Left cardiac atrium (tissue), 4 donors: ENCODE measurements around the gene SSC5D. TPM values are rescaled to one million over a fixed set of nuclear protein-coding genes. Genes with fewer than 3 reads are reported as not detected.

ENCODE experiments used
- ATAC-seq, 2 donors: fragments of 200-7000 bp; cut with Tn5 transposase; one replicate each; pipeline ENCODE4 v1.9.1; 2020; ENCODE audit warnings: mild to moderate bottlenecking in 2 of 2, moderate library complexity in 2 of 2
- DNase-seq: peaks from one replicate; pipeline ENCODE4 v3.0.0-alpha.2; 2020
- intact Hi-C, 2 donors: fragments of 100-400 bp; cut with DNase I; formaldehyde crosslinking; loops; one replicate each; pipeline versions ENCODE4 v1.14.1 to v1.15.1; 2022 to 2023
- total RNA-seq, 2 donors: library from RNA; stranded (reverse); fragmentation: NEBNext Ultra II Directional; extraction: Animal tissue kit (Norgen Biotek cat#: 25700); gene quantifications; one replicate each; pipeline ENCODE4 v1.2.1, GENCODE V29; 2021
- donor health status: DM: no; HTN: yes; CAD: no.
- donor health status: DM: no; HTN: yes; CAD: no; lungs with severe emphysema.
- donor health status: DM: yes; HTN: yes; CAD: no.
- donor health status: Dilated cardiomyopathy.

SSC5D gene
- total RNA-seq, 2 donors from 2014 or later, result 5.7 to 6.7 TPM

DNA sequence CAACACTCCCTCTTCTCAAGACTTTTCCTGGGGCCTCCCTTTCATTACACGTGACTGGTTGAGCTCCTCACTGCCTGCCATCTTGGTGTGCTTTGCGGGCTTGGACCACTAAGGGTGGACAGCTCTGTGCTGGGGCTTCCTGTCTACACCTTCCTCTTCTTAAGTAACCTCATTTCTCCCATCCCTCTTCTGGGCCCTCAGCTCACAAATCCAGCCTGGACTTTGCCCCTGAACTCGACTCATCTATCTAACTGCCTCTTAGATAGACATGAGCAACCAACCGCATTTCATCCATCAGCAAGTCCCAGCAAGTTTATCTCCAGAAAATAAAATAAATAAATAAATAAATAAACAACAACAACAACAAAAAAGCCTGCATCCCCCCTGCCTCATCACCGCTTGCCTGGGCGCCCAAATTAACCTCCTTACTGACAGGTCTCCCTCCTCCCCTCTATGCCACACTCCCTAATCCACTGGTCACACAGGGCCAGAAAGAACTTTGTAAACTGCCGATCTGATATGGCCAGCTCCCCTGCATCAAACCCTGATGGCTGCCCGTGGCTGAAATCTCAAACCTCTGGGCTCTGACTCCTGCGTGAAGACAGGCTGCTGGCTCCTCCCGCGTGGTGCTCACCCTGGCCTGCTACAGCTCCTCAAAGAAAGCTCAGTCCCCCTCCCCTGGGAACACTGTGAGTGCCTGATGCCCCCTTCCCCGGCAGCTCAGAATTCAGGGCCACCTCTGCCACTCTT, 34.5 kb upstream of the SSC5D start:
- DNase-seq, result no peak
- no peak for ATAC-seq
- intact Hi-C loops, result no loop called here

DNA sequence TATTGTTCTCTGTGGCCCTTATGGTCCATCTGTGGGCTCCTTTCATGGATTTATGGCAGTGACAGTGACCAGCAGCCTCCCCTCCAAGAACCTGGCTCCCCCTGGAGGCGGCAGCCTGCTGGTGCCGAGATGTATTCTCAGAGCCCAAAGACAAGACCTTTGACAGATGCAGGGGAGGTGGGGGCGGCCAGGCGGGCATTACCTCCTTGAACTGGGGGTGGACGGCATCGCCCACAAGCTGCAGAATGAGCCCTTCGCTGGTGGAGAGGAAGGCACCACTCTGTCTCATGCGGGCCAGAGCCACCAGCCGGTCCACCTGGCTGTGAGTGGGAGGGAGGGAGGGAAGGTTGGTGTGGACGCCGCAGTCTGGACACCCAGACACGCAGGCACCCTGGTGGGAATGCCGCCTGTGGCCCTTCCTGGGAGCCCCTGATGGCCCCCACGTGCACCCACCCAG, 33.4 kb upstream of the SSC5D start:
- intact Hi-C loops, result no loop called here
- ATAC-seq (no peak), DNase-seq (no peak)

DNA sequence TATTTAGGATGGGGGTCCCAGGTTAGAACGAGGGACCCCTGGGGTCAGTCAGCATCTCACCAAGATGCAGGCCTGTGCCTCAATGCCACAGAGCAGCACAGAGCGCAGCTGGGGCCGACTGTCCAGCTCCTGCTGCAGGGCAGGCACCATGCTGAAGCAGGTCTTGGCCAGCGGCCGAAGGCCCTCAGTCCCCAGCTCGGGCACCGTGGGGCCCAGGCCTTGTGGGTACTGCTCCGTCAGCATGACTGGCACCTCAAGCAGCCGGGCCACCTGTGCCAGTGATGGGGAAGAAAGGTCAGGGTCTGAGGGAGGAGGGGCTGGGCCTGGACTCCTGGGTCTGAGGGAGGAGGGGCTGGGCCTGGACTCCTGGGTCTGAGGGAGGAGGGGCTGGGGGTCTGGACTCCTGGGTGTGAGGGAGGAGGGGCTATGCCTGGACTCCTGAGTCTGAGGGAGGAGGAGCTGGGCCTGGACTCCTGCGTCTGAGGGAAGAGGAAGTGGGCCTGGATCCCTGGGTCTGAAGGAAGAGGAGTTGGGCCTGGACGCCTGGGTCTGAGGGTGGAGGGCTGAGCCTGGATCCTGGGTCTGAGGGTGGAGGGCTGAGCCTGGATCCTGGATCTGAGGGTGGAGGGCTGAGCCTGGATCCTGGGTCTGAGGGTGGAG, 32.5 kb upstream of the SSC5D start:
- DNase-seq (no peak), ATAC-seq (no peak)
- intact Hi-C loops, result no loop called here

DNA sequence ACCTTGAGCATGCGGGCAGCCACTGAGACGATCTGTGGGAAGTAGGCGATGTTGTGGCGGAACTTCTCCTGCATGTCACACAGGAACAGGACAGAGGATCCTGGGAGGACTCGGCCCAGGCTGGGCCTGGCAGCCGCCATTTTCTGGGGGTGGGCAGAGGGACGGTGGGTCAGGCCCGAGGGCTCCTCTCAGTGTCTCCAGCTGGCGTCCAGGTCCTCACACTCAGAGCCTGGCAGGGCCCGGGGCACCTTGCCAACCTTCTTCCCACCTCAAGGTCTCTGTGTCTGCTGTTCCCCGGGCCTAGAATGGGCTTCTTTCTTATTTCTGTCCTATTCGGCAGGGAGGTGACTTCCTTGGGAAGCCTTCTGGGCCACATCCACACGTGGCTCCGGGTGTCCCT, 31.9 kb upstream of the SSC5D start:
- intact Hi-C loops, result no loop called here
- DNase-seq (no peak), ATAC-seq (no peak)

DNA sequence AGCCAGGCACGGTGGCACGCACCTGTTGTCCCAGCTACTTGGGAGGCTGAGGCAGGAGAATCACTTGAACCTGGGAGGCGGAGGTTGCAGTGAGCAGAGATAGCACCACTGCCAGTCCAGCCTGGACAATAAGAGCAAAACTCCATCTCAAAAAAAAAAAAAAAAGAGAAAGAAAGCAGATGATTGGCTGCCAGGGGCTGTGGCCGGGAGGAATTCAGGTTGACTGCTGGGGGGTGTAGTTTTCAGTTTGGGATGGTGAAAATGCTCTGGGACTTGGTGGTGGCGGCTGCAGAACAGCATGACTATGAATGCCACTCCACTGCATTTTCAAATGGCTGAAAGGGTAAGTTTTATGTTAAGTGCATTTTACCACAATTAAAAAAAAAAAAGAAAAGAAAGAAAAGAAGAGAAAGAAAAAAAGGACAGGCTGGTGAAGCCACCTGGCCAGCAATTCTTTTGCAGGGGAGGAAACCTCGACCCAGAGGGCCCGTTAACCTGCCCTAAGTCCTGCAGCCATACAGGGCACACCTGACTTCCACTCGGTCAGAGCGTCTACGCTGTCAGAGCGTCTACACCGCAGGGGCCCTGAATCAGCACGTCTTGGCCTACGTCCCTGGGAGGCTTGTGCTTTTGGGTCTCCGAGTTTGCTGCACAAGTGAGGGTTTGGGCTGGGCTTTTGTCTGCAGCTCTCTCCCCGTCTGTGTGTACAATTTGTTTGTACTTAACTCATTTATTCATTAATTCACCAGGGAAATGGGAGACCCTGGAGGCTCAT, 30.4 kb upstream of the SSC5D start:
- intact Hi-C loops, result no loop called here
- ATAC-seq (no peak), DNase-seq (no peak)

DNA sequence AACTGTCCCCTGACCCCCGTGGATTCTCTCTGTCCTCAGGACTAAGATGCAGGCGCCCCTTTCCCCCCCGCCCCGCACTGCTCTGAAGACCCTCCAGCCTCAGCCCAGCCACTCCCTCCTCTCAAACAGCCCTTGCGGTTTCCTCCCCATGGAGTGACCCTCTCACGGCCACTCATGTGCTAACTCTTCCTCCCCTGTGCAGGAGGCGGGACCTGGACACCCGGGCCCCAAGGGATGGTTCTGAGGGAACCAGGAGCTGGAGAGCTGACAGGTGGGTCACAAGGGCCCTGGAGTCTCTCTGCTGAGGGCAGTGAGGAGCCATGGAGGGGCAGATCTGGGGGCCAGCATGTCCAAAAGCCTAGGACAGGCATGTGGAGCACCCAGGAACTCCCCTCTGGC, 28.7 kb upstream of the SSC5D start:
- ATAC-seq (no peak), DNase-seq (no peak)
- intact Hi-C loops, result no loop called here

DNA sequence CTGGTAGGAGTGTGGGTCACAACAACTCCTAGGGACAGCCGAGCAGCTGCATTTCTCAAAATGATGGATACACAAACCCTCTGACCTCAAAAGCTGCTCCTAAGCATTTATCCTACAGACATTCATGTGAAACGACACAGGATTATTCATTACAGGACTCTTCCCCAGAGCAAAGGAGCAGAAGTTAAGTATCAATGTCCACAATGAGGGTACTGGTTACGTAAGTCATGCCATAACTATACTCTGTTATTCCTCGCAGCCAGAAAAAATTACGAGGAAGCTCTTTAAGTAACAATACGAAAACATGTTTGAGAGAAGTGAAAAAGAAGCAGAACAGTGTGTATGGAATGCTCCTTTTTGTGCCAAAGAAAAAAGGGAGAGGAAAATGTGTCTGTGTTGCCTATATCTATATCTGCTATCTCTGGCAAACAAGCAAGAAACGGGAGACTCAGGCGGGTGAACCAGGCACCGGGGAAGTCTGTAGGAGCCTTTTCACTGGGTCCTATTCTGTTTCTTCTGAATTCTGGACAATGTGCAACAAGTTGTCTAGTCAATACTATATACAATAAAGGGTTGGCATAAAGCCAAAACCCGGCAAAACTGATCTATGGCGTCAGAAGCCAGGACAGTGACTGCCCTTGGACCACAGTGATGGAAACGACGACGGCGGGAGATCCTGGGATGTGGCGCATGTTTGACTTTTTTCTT, 28.1 kb upstream of the SSC5D start:
- DNase-seq (no peak), ATAC-seq (no peak)
- intact Hi-C loops, result no loop called here

DNA sequence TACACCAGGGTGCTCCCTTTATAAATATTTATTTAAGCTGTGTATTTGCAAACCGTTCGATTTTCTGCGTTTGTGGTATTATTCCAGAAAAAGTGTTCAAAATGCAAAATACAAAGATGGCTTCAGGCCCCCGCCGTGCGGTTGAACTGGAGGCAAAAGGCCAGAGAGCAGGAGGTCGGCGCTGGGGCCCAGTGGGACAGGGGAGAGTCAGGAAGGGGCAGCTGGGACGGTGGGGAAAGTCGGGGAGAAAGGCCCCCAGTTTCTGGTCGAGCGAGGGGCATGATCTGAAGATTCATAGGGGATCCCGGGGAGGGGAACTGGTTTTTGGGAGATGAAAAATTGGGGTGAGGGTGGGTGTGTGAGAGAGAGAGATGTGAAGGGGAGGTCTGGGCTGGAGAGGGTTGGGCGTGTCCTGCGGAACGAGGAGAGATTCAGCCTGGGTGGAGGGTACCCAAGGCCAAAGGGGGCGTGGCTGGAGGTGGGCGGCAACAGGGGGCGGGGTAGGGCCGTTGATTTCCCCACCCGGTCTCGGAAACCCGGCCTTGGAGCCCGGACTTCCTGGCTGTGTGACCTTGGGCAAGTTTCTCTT, 27.5 kb upstream of the SSC5D start:
- ATAC-seq, result peak; percentile 80 to 85
- intact Hi-C loops, result no loop called here

DNA sequence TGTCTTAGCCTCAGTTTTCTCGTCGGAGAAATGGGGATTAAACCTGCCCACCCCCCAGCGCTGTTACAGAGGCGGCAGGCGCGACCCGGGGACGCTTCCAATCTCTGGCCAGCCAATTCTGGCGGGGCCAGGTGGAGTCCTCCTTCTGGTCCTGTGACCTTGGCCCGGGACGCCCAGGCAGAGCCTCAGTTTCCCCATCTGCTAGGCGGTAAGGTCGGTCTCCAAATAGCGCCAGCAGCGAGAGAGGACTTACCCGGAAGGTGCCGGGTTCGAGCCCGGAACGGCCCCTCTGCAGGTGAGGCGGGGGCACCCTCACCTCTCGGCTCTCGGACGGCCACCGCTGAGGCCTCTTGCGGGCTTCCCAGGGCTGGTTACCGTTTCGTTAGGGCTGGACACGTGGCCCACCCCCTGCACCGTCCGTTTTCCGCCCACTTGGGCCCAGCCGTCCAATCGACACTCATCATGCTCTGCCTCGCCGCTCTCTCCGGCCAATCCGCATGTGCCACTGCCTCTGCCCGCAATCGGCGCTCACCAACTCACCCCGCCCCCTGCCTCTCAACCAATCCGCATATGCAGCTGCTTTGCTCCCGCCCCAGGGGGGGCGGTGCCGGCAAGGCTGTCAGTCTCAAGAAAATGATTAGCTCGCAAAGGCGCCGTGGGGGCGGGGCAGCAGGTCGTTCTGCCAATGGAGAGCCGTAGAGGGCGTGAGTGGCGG, 26.8 kb upstream of the SSC5D start, which contains the start of gene ISOC2:
ISOC2 (minus strand) TSS at position 384 of the 715 bp plus-strand sequence. CDS start 5,156 bp downstream, outside the sequence.
- peak; percentile 100 for DNase-seq
- intact Hi-C loops, result no loop called here
- peak; percentile 96 to 97 for ATAC-seq

More for the DNA sequence above, 27.5 kb upstream of the SSC5D start:
- DNase-seq, result peak; percentile 87

DNA sequence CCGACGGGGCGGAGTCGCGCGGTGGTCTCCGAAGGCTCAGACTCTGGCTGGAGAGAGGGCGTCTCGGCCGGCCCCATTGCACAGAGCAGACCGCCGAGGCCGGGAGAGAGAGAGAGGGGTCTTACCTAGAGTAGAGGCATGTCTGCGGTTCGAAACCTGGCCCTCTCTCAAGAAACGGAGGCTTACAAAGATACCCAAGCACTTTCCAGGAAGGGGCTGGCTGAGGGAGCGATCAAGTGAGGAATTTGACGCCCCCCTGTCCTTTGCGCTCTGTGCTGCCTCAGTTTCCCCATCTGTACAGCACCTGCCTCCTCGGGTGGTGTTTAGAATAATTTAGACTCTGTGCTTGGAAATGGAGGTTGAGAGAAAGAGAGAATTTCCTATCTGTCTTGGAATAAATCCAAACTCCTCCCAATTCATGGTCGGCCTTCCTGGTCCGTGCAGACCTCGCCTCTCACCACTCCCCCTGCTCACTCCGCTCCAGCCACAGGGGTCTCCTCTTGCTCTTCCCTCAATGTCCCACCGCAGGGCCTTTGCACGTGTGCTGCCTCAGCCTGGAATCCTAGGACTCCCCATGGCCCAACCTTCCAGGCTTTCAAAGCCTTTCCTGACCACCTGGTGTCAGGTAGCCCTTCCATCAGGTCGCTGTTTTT, 26.1 kb upstream of the SSC5D start:
- ATAC-seq (peak in 1 of 2 donors; percentile 4), DNase-seq (no peak)
- intact Hi-C loops, result no loop called here

DNA sequence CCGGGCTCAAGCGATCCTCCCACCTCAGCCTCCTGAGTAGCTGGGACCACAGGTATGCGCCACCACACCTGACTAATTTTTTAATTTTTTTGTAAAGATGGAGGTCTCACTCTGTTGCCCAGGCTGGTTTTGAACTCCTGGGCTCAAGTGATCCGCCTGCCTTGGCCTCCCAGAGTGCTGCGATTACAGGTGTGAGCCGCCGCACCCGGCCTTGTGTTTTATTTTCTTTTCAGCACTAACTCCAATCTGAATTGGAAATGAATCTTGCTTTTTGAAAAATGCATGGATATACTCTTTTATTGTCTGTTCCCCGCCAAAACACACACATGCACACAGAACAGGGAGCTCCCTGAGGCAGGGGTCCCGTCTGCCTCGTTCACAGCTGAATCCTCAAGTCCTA, 25.5 kb upstream of the SSC5D start:
- ATAC-seq (no peak), DNase-seq (no peak)
- intact Hi-C loops, result no loop called here

DNA sequence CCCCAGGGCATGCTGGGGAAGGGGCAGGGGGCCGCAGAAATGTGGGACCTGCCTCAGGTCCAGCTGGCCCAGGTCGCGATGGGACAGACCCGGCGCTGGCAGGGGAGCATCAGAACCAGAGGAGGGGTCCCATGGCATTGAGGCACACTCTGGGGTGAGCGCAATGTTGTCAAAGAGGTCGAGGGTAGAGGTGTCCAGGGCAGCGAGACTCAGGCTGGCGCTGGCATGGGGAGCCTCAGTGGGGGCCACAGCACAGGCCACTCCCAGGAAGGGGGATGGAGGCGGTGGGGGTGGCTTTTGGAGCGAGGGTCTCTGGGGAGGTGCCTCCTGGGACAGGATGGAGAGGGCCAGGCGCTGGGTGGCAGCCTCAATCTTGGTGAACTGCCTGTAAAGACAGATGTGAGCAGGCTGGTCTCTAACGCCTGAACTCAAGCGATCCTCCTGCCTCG, 24.6 kb upstream of the SSC5D start:
- intact Hi-C loops, result no loop called here
- DNase-seq (no peak), ATAC-seq (no peak)

DNA sequence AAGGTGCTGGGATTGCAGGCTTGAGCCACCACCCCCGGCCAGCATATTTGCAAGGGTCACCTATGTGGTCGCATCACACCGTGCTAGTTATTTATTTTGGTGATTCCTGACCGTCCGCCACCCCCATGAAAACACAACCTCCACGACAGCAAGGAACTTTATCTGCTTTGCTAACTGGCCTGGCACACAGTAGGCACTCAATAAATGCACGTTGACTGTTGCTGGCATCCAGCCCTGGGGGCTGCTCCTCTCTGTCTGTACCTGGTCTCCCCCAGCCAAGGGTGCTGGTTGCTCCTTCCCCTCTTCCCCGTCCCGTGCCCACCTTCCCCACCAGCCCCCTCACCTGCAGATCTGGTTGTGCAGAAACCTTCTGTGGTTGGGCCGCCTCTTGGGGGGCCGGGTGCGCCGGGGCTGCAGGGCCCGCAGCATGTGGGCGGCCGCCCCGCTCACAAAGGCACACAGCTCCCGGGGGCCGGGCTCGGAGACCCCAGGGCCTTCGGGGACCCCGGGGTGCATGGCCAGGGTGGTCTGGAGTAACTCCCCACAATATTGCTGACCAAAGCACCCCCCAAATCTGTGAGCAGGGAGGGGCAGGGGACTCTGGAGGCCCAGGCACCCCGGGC, 24.1 kb upstream of the SSC5D start:
- ATAC-seq, result no peak
- intact Hi-C loops, result no loop called here
- DNase-seq, result no peak

DNA sequence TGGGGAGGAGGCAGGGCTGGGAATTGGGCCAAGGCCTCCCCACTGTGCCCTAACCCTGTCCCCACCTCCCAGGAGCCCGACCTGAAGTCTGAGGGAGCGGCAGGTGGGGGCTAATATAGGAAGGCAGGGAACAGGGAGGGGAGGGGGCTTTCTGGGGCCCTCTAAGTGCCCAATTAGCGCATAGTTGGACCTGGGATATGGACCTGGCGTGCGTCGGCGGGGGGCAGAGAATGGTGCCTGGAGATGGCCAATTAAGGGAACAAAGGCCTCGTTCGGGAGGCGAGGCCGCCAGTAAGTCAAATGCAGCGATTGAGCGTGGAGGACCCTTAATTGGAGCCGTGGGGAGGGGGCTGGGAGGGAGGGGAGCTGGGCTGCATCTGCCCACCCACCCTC, 23.6 kb upstream of the SSC5D start, which contains the start of gene C19orf85:
C19orf85 (minus strand) TSS at position 90 of the 393 bp plus-strand sequence. CDS start 197 bp downstream, outside the sequence.
- intact Hi-C loops, result loop anchor here in 1 of 2 donors (5.0 kb wide), 1 partner anchor 38 kb away; no protein-coding TSS in a partner anchor
- ATAC-seq (no peak), DNase-seq (no peak)

DNA sequence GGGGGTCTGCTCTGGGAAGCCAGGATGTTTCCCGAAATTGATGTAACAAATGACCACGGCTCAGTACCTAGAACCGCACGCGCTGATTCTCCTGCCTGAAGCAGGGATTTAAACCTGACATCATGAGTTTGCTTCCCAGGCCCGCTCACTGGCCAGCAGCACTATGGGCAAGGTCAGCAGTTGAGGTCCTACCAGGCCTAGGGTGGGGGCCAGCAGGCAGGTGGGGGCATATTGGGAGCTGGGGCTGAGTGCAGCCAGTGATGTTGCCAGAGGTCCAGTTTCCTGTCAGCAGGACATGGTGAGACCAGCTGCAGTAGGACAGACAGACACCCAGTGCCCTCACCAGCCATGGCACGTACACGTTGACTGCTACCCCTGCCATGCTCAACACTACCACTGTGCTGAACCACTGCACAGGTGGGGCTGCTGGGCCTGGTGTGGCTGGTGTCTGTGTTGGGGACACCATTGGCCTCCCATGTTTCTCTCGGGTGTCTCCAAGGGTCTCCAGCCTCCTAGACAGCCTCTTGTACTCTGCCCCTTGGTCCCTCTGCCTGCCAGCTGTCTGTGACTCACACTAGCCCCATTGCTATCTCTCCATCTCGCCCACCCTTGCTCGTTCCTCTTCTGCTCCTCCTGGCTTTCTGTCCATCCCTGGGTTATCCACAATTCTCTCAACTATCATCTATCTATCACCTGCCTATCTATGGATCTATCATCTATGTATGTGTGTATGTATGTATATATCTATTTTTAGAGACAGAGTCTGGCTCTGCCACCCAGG, 22.6 kb upstream of the SSC5D start:
- intact Hi-C loops, result loop anchor here (2.0 to 5.0 kb wide), 2 partner anchors 37 to 39 kb away; no protein-coding TSS in a partner anchor
- DNase-seq (no peak), ATAC-seq (no peak)

DNA sequence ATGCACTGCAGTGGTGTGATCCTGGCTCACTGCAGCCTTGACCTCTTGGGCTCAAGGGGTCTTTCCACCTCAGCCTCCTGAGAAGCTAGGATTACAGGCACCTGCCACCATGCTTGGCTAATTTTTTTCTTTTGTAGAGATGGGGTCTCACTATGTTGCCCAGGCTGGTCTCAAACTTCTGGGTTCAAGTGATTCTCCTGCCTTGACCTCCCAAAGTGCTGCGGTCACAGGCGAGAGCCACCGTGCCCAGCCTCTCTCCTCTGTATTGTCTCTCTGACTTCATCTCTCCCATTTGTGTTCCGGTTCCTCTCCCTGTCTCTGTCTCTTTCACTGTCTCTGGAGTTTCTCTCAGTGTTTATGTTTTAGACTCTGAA, 22.0 kb upstream of the SSC5D start:
- intact Hi-C loops, result loop anchor here (2.0 to 5.0 kb wide), 2 partner anchors 36 to 39 kb away; no protein-coding TSS in a partner anchor
- DNase-seq, result no peak
- ATAC-seq, result no peak
